ENCODE measurements around the gene RAD51B.

RAD51B gene

GRCh38 chr14:67908052-67908754, 88.6 kb downstream of the RAD51B start:
- no peaks in the 10 kb centered on the region for H3K27me3 Mint-ChIP-seq
- no peaks in the 10 kb centered on the region for H3K9me3 Mint-ChIP-seq
- no peak overlapping the region for H3K27ac Mint-ChIP-seq
- H3K4me3 Mint-ChIP-seq: no peak overlapping the region
- no peaks in the 10 kb centered on the region for H3K4me1 Mint-ChIP-seq (ENCODE audit: low read depth)
- H3K36me3 Mint-ChIP-seq (ENCODE audit: low read depth): peaks cover 28% of the 10 kb centered on the region

- H3K4me3 Mint-ChIP-seq: no peak overlapping the region
Measured at GRCh38 chr14:67911562-67911961, 92.0 kb downstream of the RAD51B start.

GRCh38 chr14:67916430-67916829, 96.9 kb downstream of the RAD51B start:
- no peak overlapping the region for H3K4me3 Mint-ChIP-seq
- H3K9me3 Mint-ChIP-seq: no peaks in the 10 kb centered on the region
- H3K36me3 Mint-ChIP-seq (ENCODE audit: low read depth): no peaks in the 10 kb centered on the region
- H3K27me3 Mint-ChIP-seq: no peaks in the 10 kb centered on the region
- H3K27ac Mint-ChIP-seq: no peak overlapping the region
- H3K4me1 Mint-ChIP-seq (ENCODE audit: low read depth): no peaks in the 10 kb centered on the region

More at GRCh38 chr14:67911562-67911961, 92.0 kb downstream of the RAD51B start:
- Mint-ChIP-seq H3K4me1 (ENCODE audit: low read depth) (no peaks in the 10 kb centered on the region), H3K36me3 (ENCODE audit: low read depth) (peaks cover 8% of the 10 kb centered on the region), H3K27ac (no peak overlapping the region), H3K9me3 (no peaks in the 10 kb centered on the region), H3K27me3 (no peaks in the 10 kb centered on the region)

- Mint-ChIP-seq H3K4me1 (ENCODE audit: low read depth) (no peaks in the 10 kb centered on the region), H3K27ac (no peak overlapping the region), H3K9me3 (no peaks in the 10 kb centered on the region), H3K4me3 (no peak overlapping the region), H3K36me3 (ENCODE audit: low read depth) (no peaks in the 10 kb centered on the region), H3K27me3 (no peaks in the 10 kb centered on the region)
Measured at GRCh38 chr14:67917006-67917405, 97.4 kb downstream of the RAD51B start.

- H3K9me3 Mint-ChIP-seq: no peaks in the 10 kb centered on the region
- no peak overlapping the region for H3K4me3 Mint-ChIP-seq
- H3K27me3 Mint-ChIP-seq: no peaks in the 10 kb centered on the region
- no peak overlapping the region for H3K27ac Mint-ChIP-seq
- H3K4me1 Mint-ChIP-seq (ENCODE audit: low read depth): no peaks in the 10 kb centered on the region
- H3K36me3 Mint-ChIP-seq (ENCODE audit: low read depth): peaks cover 5% of the 10 kb centered on the region
Measured at GRCh38 chr14:67918838-67919237, 99.3 kb downstream of the RAD51B start.

GRCh38 chr14:67919259-67920032, 99.9 kb downstream of the RAD51B start:
- Mint-ChIP-seq H3K36me3 (ENCODE audit: low read depth) (peaks cover 11% of the 10 kb centered on the region), H3K9me3 (no peaks in the 10 kb centered on the region), H3K4me1 (ENCODE audit: low read depth) (no peaks in the 10 kb centered on the region), H3K4me3 (no peak overlapping the region), H3K27me3 (no peaks in the 10 kb centered on the region), H3K27ac (no peak overlapping the region)

- Mint-ChIP-seq H3K36me3 (ENCODE audit: low read depth) (peaks cover 45% of the 10 kb centered on the region), H3K27ac (no peak overlapping the region), H3K4me3 (no peak overlapping the region), H3K27me3 (no peaks in the 10 kb centered on the region), H3K9me3 (peaks cover 34% of the 10 kb centered on the region), H3K4me1 (ENCODE audit: low read depth) (no peaks in the 10 kb centered on the region)
Measured at GRCh38 chr14:67926821-67927220, 107.2 kb downstream of the RAD51B start.

- Mint-ChIP-seq H3K36me3 (ENCODE audit: low read depth) (peaks cover 48% of the 10 kb centered on the region), H3K4me1 (ENCODE audit: low read depth) (no peaks in the 10 kb centered on the region), H3K27me3 (no peaks in the 10 kb centered on the region), H3K9me3 (peaks cover 34% of the 10 kb centered on the region), H3K4me3 (no peak overlapping the region), H3K27ac (no peak overlapping the region)
Measured at GRCh38 chr14:67927244-67927643, 107.7 kb downstream of the RAD51B start.

GRCh38 chr14:67928375-67928774, 108.8 kb downstream of the RAD51B start:
- Mint-ChIP-seq H3K9me3 (peaks cover 34% of the 10 kb centered on the region), H3K4me1 (ENCODE audit: low read depth) (no peaks in the 10 kb centered on the region), H3K27ac (no peak overlapping the region), H3K36me3 (ENCODE audit: low read depth) (peaks cover 48% of the 10 kb centered on the region), H3K27me3 (no peaks in the 10 kb centered on the region), H3K4me3 (no peak overlapping the region)

- Mint-ChIP-seq H3K36me3 (ENCODE audit: low read depth) (peaks cover 21% of the 10 kb centered on the region), H3K4me1 (ENCODE audit: low read depth) (peaks cover 5% of the 10 kb centered on the region), H3K9me3 (peaks cover 24% of the 10 kb centered on the region), H3K27me3 (no peaks in the 10 kb centered on the region), H3K27ac (no peak overlapping the region), H3K4me3 (no peak overlapping the region)
Measured at GRCh38 chr14:67932708-67933246, 113.2 kb downstream of the RAD51B start.

GRCh38 chr14:67933266-67933665, 113.7 kb downstream of the RAD51B start:
- H3K4me3 Mint-ChIP-seq: no peak overlapping the region
- H3K27ac Mint-ChIP-seq: no peak overlapping the region
- peaks cover 19% of the 10 kb centered on the region for H3K9me3 Mint-ChIP-seq
- H3K4me1 Mint-ChIP-seq (ENCODE audit: low read depth): peaks cover 5% of the 10 kb centered on the region
- H3K27me3 Mint-ChIP-seq: no peaks in the 10 kb centered on the region
- peaks cover 21% of the 10 kb centered on the region for H3K36me3 Mint-ChIP-seq (ENCODE audit: low read depth)

- peaks cover 14% of the 10 kb centered on the region for H3K9me3 Mint-ChIP-seq
- peaks cover 15% of the 10 kb centered on the region for H3K36me3 Mint-ChIP-seq (ENCODE audit: low read depth)
- H3K4me3 Mint-ChIP-seq: no peak overlapping the region
- no peak overlapping the region for H3K27ac Mint-ChIP-seq
- H3K4me1 Mint-ChIP-seq (ENCODE audit: low read depth): peaks cover 5% of the 10 kb centered on the region
- H3K27me3 Mint-ChIP-seq: no peaks in the 10 kb centered on the region
Measured at GRCh38 chr14:67934087-67934486, 114.5 kb downstream of the RAD51B start.

- Mint-ChIP-seq H3K9me3 (peaks cover 7% of the 10 kb centered on the region), H3K4me3 (no peak overlapping the region), H3K4me1 (ENCODE audit: low read depth) (peaks cover 5% of the 10 kb centered on the region), H3K36me3 (ENCODE audit: low read depth) (peaks cover 8% of the 10 kb centered on the region), H3K27ac (no peak overlapping the region), H3K27me3 (no peaks in the 10 kb centered on the region)
Measured at GRCh38 chr14:67934862-67935261, 115.3 kb downstream of the RAD51B start.

- Mint-ChIP-seq H3K4me3 (no peak overlapping the region), H3K27me3 (no peaks in the 10 kb centered on the region), H3K4me1 (ENCODE audit: low read depth) (peaks cover 5% of the 10 kb centered on the region), H3K27ac (no peak overlapping the region), H3K36me3 (ENCODE audit: low read depth) (peaks cover 4% of the 10 kb centered on the region), H3K9me3 (peaks cover 2% of the 10 kb centered on the region)
Measured at GRCh38 chr14:67935371-67935770, 115.8 kb downstream of the RAD51B start.

- no peak overlapping the region for H3K4me3 Mint-ChIP-seq
- H3K27me3 Mint-ChIP-seq: no peaks in the 10 kb centered on the region
- no peak overlapping the region for H3K27ac Mint-ChIP-seq
- H3K9me3 Mint-ChIP-seq: no peaks in the 10 kb centered on the region
- peaks cover 5% of the 10 kb centered on the region for H3K4me1 Mint-ChIP-seq (ENCODE audit: low read depth)
- no peaks in the 10 kb centered on the region for H3K36me3 Mint-ChIP-seq (ENCODE audit: low read depth)
Measured at GRCh38 chr14:67938071-67938470, 118.5 kb downstream of the RAD51B start.

All from stimulated activated naive CD8-positive, alpha-beta T cell treated with anti-CD3 and anti-CD28 coated beads, Interleukin-15, Interleukin-2, amounts not matched to agents 100 ng/mL and 50 ng/mL, for 24 hours (primary cell).